Activated CD4-positive, alpha-beta T cell treated with anti-CD3 and anti-CD28 coated beads for 36 hours (primary cell): ENCODE data around the gene CDK18. TPM values are rescaled to one million over a fixed set of nuclear protein-coding genes. Genes with fewer than 3 reads are reported as not detected.

Experiments used
- ATAC-seq: fragments of 200-7000 bp; cut with Tn5 transposase; one replicate; pipeline ENCODE4 v1.10.0; 2021; ENCODE audit warnings: mild to moderate bottlenecking, moderate library complexity
- CTCF ChIA-PET: fragments of 350-600 bp; sonication (Branson Sonifier 250); formaldehyde crosslinking; loops from one replicate; lab custom pipeline; 2021; ENCODE audit warnings: antibody characterized with exemption; lab: Charles Lee
- POLR2A ChIA-PET: fragments of 350-600 bp; sonication (Branson Sonifier 250); formaldehyde crosslinking; loops from one replicate; lab custom pipeline; 2021; ENCODE audit warnings: antibody characterized with exemption, inconsistent platforms; lab: Charles Lee
- DNase-seq: peaks from one replicate; pipeline ENCODE4 v3.0.0-alpha.2; 2020
- H3K27ac Mint-ChIP-seq: one replicate; pipeline ENCODE4 v1.8.0; 2021; ENCODE audit warnings: mixed read lengths
- H3K27me3 Mint-ChIP-seq: one replicate; pipeline ENCODE4 v1.8.0; 2021; ENCODE audit warnings: mixed read lengths
- H3K36me3 Mint-ChIP-seq: one replicate; pipeline ENCODE4 v1.8.0; 2021; ENCODE audit warnings: low read depth, mixed read lengths
- H3K4me1 Mint-ChIP-seq: one replicate; pipeline ENCODE4 v1.8.0; 2021; ENCODE audit warnings: mixed read lengths
- H3K4me3 Mint-ChIP-seq: one replicate; pipeline ENCODE4 v1.8.0; 2021; ENCODE audit warnings: mild to moderate bottlenecking, moderate library complexity, mixed read lengths
- H3K9me3 Mint-ChIP-seq: one replicate; pipeline ENCODE4 v1.8.0; 2021; ENCODE audit warnings: low read depth, mixed read lengths
- intact Hi-C, 2 experiments: fragments of 100-400 bp; cut with DNase I in 1 of 2; cut with micrococcal nuclease in 1 of 2; formaldehyde crosslinking; loops; one replicate each; pipeline versions ENCODE4 v1.14.2 to v1.15.1; 2022 to 2024; cut with DNase I, micrococcal nuclease
- total RNA-seq, 2 experiments: library from RNA; stranded (reverse); gene quantifications; one replicate each; pipeline ENCODE4 v1.2.3, GENCODE V29; 2021

Gene CDK18
- total RNA-seq, 2 experiments from 2014 or later = 4.9 to 5.9 TPM

DNA sequence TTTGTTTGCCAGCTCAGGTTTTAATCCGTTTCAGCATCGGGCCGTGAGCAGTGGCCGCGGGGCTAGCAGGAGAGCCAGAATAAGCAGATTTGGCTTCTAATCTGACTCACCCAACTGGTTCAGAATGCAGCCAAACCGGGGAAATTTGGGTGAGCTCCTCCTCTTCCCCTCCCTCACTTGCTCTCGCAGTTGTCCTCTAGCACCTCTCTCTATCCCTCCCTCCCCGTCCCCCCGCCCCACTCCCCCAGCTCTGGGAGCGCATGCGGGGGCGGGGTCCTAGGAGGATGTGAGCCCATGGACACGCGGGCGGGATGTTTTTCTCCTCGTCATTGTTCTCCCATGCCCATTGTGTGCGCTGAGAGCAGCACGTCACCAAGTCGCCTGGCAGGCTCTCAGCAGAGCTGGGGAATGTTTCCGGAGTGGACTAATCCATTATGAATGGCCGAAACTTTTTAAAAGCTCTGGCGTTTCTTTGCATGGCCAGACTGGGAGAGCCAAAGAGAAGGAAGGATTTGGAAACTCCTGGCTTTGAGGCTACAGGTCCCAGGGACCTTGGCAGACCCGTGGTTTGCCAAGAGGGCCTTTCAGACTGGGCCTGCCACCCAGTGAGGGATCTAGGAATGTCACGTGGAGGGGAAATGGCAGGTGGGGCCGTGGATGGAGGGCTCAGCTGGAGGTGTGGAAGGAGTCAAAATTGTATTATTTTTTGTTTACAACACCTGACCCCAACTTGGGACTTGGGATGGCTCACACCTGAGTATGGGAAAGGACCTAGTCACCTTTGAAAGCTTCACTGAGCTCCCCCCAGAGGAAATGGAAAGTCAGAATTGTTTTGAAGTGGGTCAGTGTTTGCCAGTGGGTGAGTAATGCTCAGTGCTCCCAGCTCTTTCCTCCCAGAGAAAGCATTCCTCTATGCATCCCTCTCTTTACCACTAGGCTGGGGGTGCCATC is 39.2 kb downstream of the CDK18 start:
- peak; percentile 72 for DNase-seq
- Mint-ChIP-seq H3K4me1 (peaks cover 5% of the 10 kb centered on the region), H3K27ac (peak overlapping the region; percentile 17), H3K36me3 (no peaks in the 10 kb centered on the region), H3K4me3 (peak overlapping the region; percentile 22), H3K27me3 (peaks cover 37% of the 10 kb centered on the region), H3K9me3 (no peaks in the 10 kb centered on the region)
- intact Hi-C loops = no loop called here
- POLR2A ChIA-PET = no interaction called here
- peak; percentile 89 for ATAC-seq
- CTCF ChIA-PET = interaction anchor here (0.5 to 1.8 kb wide), 9 partner anchors 8 to 391 kb away, joined by 3 to 9 read pairs (median 3); no protein-coding TSS in a partner anchor

DNA sequence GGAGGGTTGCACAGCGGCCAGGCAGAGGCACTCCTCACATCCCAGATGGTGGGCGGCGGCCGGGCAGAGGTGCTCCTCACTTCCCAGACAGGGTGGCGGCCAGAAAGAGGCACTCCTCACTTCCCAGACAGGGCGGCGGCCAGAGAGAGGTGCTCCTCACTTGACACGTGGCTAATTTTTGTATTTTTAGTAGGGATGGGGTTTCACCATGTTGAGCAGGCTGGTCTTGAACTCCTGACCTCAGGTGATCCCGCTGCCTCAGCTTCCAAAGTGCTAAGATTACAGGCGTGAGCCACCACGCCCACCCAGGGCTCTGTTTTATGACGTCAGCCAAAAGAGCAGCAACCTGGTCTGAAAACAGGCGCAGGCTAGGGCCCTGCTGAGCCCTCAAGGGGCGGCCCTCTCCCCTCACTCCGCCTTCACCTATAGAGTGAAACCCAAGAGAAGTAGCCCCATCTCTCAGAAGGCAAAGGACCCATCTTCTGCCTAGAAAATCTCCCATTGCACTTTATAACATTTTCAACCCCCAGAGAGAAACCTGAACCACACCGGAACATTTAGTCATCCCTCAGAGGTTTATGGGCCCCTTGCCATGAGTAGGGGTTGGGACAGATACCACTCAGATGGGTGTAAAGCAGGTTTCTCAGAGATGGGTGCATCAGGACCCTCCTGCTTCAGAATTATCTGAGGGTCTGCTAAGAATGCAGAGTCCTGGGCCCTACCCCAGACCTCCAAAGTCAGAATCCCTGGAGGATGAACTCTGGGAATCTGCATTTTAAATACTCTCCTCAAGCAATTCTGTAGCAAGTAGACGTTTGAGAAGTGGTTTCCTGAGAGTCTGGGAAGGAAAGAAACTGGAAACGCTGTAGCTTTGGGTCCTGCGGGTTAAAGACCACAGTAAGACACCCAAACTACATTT is 40.8 kb downstream of the CDK18 start:
- CTCF ChIA-PET = interaction anchor here (1.1 kb wide), 1 partner anchor 113 kb away, joined by 5 read pairs; no protein-coding TSS in a partner anchor
- Mint-ChIP-seq H3K36me3 (no peaks in the 10 kb centered on the region), H3K4me1 (peaks cover 5% of the 10 kb centered on the region), H3K27ac (no peak overlapping the region), H3K27me3 (peaks cover 43% of the 10 kb centered on the region), H3K9me3 (no peaks in the 10 kb centered on the region), H3K4me3 (no peak overlapping the region)
- ATAC-seq (no peak), DNase-seq (no peak)
- intact Hi-C loops = no loop called here
- POLR2A ChIA-PET = no interaction called here

DNA sequence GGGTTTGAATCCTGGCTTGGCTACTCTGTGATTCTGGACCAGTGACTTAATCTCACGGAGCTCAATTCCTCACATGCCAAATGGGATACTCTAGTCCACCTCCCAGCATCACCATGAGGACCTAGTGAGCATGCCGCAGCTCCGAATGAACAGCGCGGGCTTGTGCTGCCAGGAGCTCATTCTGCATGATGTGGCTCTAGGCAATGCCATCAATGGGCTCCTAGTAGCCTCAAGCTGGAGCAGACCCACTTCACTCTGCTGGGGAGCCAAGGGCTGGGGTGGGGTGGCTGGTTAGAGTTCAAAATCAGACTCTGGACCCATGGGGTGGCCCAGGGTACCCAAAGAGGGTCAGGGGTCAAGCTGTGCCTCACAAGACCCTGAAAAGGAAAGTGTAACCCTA is 41.5 kb downstream of the CDK18 start:
- no peaks in the 10 kb centered on the region for H3K36me3 Mint-ChIP-seq
- intact Hi-C loops = no loop called here
- peaks cover 5% of the 10 kb centered on the region for H3K4me1 Mint-ChIP-seq
- H3K27ac Mint-ChIP-seq = no peak overlapping the region
- ATAC-seq = no peak
- CTCF ChIA-PET = interaction anchor here (1.1 kb wide), 1 partner anchor 112 kb away, joined by 5 read pairs; no protein-coding TSS in a partner anchor
- H3K27me3 Mint-ChIP-seq = peaks cover 43% of the 10 kb centered on the region
- DNase-seq = no peak
- POLR2A ChIA-PET = interaction anchor here (0.6 kb wide), 1 partner anchor 445 kb away, joined by 3 read pairs; no protein-coding TSS in a partner anchor
- H3K4me3 Mint-ChIP-seq = no peak overlapping the region
- no peaks in the 10 kb centered on the region for H3K9me3 Mint-ChIP-seq

DNA sequence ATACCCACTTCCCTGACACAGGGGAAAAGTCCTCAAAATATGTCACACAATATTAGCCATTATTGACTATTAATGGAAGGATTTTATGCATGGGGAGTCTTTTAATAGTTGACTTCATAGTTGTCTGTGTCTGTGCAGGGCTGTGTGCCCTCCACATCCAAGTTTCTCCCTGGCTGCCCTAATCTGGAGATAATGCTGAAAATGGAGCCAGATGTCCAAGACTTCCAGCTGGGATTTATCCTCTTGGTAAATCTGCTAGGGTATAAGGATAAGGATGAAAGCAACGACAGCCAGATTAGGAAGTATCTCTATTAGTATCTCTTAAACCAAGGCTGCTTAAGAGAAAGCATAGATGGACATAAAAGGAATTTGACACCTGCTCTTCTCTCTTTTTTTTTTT is 42.1 kb downstream of the CDK18 start:
- CTCF ChIA-PET = interaction anchor here (1.1 kb wide), 1 partner anchor 111 kb away, joined by 5 read pairs; no protein-coding TSS in a partner anchor

DNA sequence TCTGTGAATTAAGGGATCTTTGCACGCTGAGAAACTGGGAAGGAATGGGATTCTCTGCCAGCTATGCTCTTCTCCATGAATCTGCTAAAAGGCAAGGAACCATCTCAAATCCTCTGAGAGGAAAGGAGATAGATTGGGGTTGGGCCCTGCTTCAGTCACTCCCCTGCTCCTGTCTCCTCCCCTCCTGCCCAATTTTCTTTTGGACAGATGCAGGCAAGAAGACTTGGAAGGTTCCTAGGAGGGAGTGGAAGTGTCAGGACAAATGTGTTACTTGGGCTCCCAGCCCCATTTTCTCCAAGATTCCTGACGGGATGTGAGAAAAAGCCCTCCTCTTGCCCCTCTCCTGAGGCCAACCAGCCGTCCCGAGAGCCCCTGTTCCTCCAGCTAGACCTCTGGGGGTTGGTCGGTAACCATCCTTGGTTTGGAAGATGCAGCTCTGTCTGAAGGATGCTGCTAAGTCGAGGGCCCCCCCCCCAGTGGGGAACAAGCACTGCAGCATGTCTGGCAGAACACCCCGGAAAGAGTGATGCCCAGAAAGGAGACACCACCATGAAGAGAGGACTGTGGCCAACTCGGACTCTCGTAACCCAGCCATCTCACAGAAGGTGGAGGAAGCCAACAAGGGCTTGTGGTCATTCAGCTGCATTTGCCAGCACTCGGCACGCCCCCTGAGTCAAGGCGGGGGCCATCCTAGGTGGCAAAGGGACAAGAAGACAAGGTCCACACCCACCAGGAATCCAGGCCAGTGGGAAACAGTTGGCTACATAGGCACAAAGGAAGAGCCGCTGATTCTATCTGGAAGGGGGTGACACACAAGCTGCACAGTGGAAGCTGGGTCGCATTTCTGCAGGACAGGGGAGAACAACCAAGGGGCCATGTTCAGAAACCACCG is 43.7 kb downstream of the CDK18 start:
- Mint-ChIP-seq H3K4me3 (no peak overlapping the region), H3K36me3 (no peaks in the 10 kb centered on the region), H3K27ac (no peak overlapping the region), H3K27me3 (peaks cover 31% of the 10 kb centered on the region), H3K9me3 (no peaks in the 10 kb centered on the region), H3K4me1 (peaks cover 5% of the 10 kb centered on the region)
- ATAC-seq = no peak
- ChIA-PET POLR2A (interaction anchor here (0.5 kb wide), 1 partner anchor 9 kb away, joined by 3 read pairs; no protein-coding TSS in a partner anchor), CTCF (interaction anchor here (0.5 to 1.0 kb wide), 2 partner anchors 43 to 275 kb away, joined by 3 read pairs; no protein-coding TSS in a partner anchor)
- intact Hi-C loops = no loop called here
- DNase-seq = no peak

More for the DNA sequence above, 42.1 kb downstream of the CDK18 start:
- Mint-ChIP-seq H3K4me1 (peaks cover 5% of the 10 kb centered on the region), H3K4me3 (no peak overlapping the region), H3K36me3 (no peaks in the 10 kb centered on the region), H3K27ac (no peak overlapping the region), H3K9me3 (no peaks in the 10 kb centered on the region), H3K27me3 (peaks cover 40% of the 10 kb centered on the region)
- ATAC-seq (no peak), DNase-seq (no peak)
- POLR2A ChIA-PET = interaction anchor here (0.6 kb wide), 1 partner anchor 444 kb away, joined by 3 read pairs; no protein-coding TSS in a partner anchor
- intact Hi-C loops = no loop called here

DNA sequence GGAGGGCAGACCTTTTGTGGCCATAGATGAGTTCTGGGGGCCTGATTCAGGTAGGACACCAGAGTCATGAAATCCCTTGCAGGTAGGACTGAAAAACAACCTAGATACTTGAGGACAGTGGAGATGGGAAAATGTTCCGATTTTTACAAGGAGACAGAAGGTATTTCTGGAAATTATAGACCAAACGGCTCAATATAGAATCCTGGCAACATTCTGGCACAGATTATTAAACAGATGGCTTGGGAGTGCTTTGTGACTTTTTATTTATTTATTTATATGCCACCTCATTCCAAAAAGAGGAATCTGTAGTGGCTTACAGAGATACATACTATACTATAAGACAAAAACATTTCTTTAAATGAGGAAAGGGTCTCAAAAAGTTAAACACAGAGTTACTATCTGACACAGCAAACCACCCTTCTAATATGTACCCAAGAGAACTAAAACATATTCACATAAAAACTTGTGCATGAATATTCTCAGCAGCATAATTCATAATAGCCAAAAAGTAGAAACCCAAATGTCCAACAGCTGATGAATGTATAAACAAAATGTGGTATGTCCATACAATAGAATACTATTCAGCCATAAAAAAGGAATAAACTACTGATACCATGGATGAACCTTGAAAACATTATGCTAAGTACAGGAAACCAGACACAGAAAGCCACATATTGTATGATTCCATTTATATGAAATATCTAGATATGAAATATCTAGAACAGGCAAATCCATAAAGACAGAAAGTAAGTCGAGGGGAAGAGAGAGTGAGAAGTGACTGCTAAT is 49.8 kb downstream of the CDK18 start:
- CTCF ChIA-PET = interaction anchor here (1.2 kb wide), 1 partner anchor 10 kb away, joined by 3 read pairs; no protein-coding TSS in a partner anchor
- Mint-ChIP-seq H3K36me3 (no peaks in the 10 kb centered on the region), H3K27ac (no peak overlapping the region), H3K4me1 (no peaks in the 10 kb centered on the region), H3K27me3 (peaks cover 44% of the 10 kb centered on the region), H3K9me3 (peaks cover 17% of the 10 kb centered on the region), H3K4me3 (no peak overlapping the region)
- DNase-seq (no peak), ATAC-seq (no peak)
- intact Hi-C loops = no loop called here
- POLR2A ChIA-PET = no interaction called here

DNA sequence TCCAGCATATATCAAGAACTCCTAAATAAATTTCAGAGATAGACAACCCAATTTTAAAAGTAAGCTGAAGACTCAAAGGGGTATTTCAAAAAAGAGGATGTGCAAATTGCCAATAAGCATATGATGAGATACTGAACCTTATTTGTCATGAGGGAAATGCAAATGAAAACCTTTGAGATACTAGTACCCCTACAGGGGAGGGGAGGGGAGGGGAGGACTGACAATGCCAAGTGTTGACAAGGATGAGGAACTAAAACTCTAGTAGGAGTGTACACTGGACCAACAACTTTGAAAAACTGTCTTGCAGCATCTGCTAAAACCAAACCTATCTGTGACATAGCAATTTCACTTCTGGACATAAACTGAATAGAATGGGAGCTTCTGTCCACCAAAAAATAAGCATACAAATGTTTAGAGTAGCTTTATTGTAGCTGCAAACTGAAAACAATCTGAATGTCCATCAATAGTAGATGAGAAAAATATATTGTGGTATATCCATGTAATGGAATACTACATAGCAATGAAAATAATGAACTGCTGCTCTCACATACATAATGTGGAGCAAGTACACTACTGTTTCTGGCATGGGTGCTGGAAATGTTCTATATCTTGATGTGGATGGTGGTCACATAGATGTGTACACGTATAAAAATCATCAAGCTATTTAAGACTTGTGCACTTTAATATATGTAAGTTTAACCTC is 57.2 kb downstream of the CDK18 start:
- DNase-seq (no peak), ATAC-seq (no peak)
- ChIA-PET POLR2A (no interaction called here), CTCF (interaction anchor here (0.5 to 1.2 kb wide), 3 partner anchors 39 to 415 kb away, joined by 3 read pairs; no protein-coding TSS in a partner anchor)
- intact Hi-C loops = no loop called here
- Mint-ChIP-seq H3K27ac (no peak overlapping the region), H3K4me3 (no peak overlapping the region), H3K36me3 (no peaks in the 10 kb centered on the region), H3K4me1 (no peaks in the 10 kb centered on the region), H3K9me3 (peaks cover 4% of the 10 kb centered on the region), H3K27me3 (peaks cover 47% of the 10 kb centered on the region)

DNA sequence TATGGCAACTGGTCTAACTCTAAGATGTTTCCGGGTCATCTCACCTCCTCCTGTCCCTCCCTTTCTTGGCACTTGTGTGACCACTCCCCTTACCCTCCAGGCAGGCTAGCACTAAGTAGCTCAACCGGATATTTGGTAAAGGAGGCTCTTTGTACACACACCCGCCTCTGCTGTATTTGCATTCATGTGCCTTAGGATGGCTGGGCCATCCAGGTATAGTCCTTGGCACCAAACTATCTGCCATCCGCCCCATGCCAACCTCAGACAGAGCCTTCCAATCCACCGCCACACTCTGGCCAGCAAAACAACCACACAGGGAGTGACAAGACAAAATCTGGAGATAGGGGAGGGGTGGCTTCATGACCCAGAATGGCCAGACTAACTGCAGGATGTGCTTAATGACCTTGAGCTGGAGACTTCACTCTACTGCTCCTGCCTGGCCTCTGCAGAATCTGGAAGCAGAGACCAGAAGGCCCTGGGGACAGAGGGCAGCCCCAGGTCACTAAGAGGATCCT is 59.5 kb downstream of the CDK18 start:
- Mint-ChIP-seq H3K9me3 (peaks cover 4% of the 10 kb centered on the region), H3K4me1 (peaks cover 3% of the 10 kb centered on the region), H3K27me3 (peaks cover 48% of the 10 kb centered on the region), H3K4me3 (no peak overlapping the region), H3K36me3 (no peaks in the 10 kb centered on the region), H3K27ac (no peak overlapping the region)
- POLR2A ChIA-PET = no interaction called here
- DNase-seq = no peak
- CTCF ChIA-PET = interaction anchor here (0.7 to 2.6 kb wide), 2 partner anchors 27 to 94 kb away, joined by 3 to 8 read pairs; no protein-coding TSS in a partner anchor
- intact Hi-C loops = no loop called here
- no peak for ATAC-seq

DNA sequence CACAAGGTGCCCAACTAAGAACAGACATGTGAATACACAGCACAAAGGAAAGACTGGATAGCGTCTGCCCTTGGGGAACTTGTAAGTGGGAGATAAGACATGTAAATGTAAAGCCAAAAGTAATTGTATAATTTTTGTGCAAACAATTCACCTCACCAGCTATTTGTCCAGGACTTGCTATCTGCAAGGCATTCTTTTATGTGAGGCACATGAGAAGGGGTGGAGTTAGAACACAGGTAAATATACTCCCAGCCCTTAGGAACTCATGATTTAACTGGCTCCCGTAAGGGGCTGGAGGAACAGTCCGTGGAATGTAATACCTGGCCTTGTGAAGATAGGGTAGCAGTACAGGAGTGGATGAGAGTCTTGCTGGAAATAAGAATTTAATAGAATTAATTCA is 61.3 kb downstream of the CDK18 start:
- Mint-ChIP-seq H3K9me3 (peaks cover 4% of the 10 kb centered on the region), H3K4me3 (no peak overlapping the region), H3K27ac (no peak overlapping the region), H3K4me1 (peaks cover 3% of the 10 kb centered on the region), H3K36me3 (no peaks in the 10 kb centered on the region), H3K27me3 (peaks cover 41% of the 10 kb centered on the region)
- intact Hi-C loops = no loop called here
- DNase-seq (no peak), ATAC-seq (no peak)
- ChIA-PET POLR2A (no interaction called here), CTCF (interaction anchor here (2.6 kb wide), 1 partner anchor 92 kb away, joined by 8 read pairs; no protein-coding TSS in a partner anchor)
